HepG2 (cell line): ENCODE data around the gene NRSN2. TPM values are rescaled to one million over a fixed set of nuclear protein-coding genes. Genes with fewer than 3 reads are reported as not detected.

Experiments used
- ADNP ChIP-seq: sonication (generic); formaldehyde crosslinking; IDR thresholded peaks from 2 replicates; pipeline ENCODE4 v1.4.0; 2020; ENCODE audit warnings: missing genetic modification reagents
- DDIT3 ChIP-seq: sonication (generic); formaldehyde crosslinking; IDR thresholded peaks from 2 replicates; pipeline ENCODE4 v1.4.0; 2020; ENCODE audit warnings: mild to moderate bottlenecking, missing genetic modification reagents
- ELF1 ChIP-seq: sonication (generic); formaldehyde crosslinking; IDR thresholded peaks from 2 replicates; pipeline ENCODE4 v1.4.0; 2020; ENCODE audit warnings: missing genetic modification reagents
- FOXC1 ChIP-seq: sonication (generic); formaldehyde crosslinking; IDR thresholded peaks from 2 replicates; pipeline ENCODE4 v1.8.0; 2022; ENCODE audit warnings: mild to moderate bottlenecking, missing genetic modification reagents, borderline replicate concordance
- HNF4A ChIP-seq: sonication (generic); formaldehyde crosslinking; IDR thresholded peaks from 2 replicates; pipeline ENCODE4 v1.4.0; 2020; ENCODE audit warnings: missing genetic modification reagents
- KMT2A ChIP-seq: sonication (generic); formaldehyde crosslinking; IDR thresholded peaks from 2 replicates; pipeline ENCODE4 v1.4.0; 2020; ENCODE audit warnings: missing genetic modification reagents
- MXD3 ChIP-seq: IDR thresholded peaks from 2 replicates; pipeline ENCODE4 v1.6.1; 2016; ENCODE audit warnings: mild to moderate bottlenecking, missing biosample characterization, missing genetic modification reagents
- ZNF256 ChIP-seq: sonication (generic); formaldehyde crosslinking; conservative IDR thresholded peaks from 2 replicates; pipeline ENCODE4 v1.4.0; 2020; ENCODE audit warnings: missing genetic modification reagents
- ZNF318 ChIP-seq: sonication (generic); formaldehyde crosslinking; IDR thresholded peaks from 2 replicates; pipeline ENCODE4 v1.4.0; 2020; ENCODE audit warnings: mild to moderate bottlenecking, missing genetic modification reagents
- ZNF33B ChIP-seq: sonication (generic); formaldehyde crosslinking; IDR thresholded peaks from 2 replicates; pipeline ENCODE4 v1.5.1; 2020; ENCODE audit warnings: mild to moderate bottlenecking, missing genetic modification reagents
- ZNF558 ChIP-seq: sonication (generic); formaldehyde crosslinking; IDR thresholded peaks from 2 replicates; pipeline ENCODE4 v1.9.0; 2022; ENCODE audit warnings: mild to moderate bottlenecking, missing genetic modification reagents, borderline replicate concordance
- ZNF790 ChIP-seq: sonication (generic); formaldehyde crosslinking; IDR thresholded peaks from 2 replicates; pipeline ENCODE4 v1.8.0; 2022; ENCODE audit warnings: missing genetic modification reagents, mild to moderate bottlenecking, borderline replicate concordance
- ZNF816 ChIP-seq: sonication (generic); formaldehyde crosslinking; IDR thresholded peaks from 2 replicates; pipeline ENCODE4 v1.8.0; 2022; ENCODE audit warnings: missing genetic modification reagents, mild to moderate bottlenecking, borderline replicate concordance
- ZNF83 ChIP-seq: sonication (generic); formaldehyde crosslinking; IDR thresholded peaks from 2 replicates; pipeline ENCODE4 v1.4.0; 2020; ENCODE audit warnings: missing genetic modification reagents, mild to moderate bottlenecking, borderline replicate concordance
- polyA plus RNA-seq, 8 experiments: library from polyadenylated mRNA; depleted of rRNA in 3 of 8; stranded (reverse) in 7 of 8; unstranded in 1 of 8; fragments of >200 nt; fragmentation: Illumina TruSeq in 4 of 8; extraction: Trizol in 4 of 8; gene quantifications; 2 replicates each; pipeline versions ENCODE4 v1.2.1 to v1.2.3, GENCODE V29; 2011 to 2016; ENCODE audit warnings: low read depth in 4 of 8, missing spikeins in 1 of 8, mixed read lengths in 1 of 8; ENCODE audit not compliant: insufficient read depth in 1 of 8
- total RNA-seq, 5 experiments: library from RNA; depleted of rRNA; stranded (reverse); fragments of >200 nt; fragmentation: Illumina TruSeq; extraction: Trizol; gene quantifications; 2 replicates each; pipeline ENCODE4 v1.2.3, GENCODE V29; 2016; ENCODE audit warnings: low read depth in 1 of 5
- TF ChIP-seq, protein P1 (sequence below): sonication (generic); formaldehyde crosslinking; IDR thresholded peaks from 2 replicates; pipeline ENCODE4 v1.4.0; 2020; ENCODE audit warnings: missing genetic modification reagents
- TF ChIP-seq, protein P2 (sequence below): sonication (generic); formaldehyde crosslinking; IDR thresholded peaks from 2 replicates; pipeline ENCODE4 v1.8.1; 2023; ENCODE audit warnings: mild to moderate bottlenecking, inconsistent platforms, moderate library complexity, missing genetic modification reagents, borderline replicate concordance

NRSN2 gene
- total and polyA plus RNA-seq, 2 of the 13 experiments (the other 11 are each of a cell fraction or from before 2014, with no cell fraction given), result 32.3 to 49.4 TPM

DNA sequence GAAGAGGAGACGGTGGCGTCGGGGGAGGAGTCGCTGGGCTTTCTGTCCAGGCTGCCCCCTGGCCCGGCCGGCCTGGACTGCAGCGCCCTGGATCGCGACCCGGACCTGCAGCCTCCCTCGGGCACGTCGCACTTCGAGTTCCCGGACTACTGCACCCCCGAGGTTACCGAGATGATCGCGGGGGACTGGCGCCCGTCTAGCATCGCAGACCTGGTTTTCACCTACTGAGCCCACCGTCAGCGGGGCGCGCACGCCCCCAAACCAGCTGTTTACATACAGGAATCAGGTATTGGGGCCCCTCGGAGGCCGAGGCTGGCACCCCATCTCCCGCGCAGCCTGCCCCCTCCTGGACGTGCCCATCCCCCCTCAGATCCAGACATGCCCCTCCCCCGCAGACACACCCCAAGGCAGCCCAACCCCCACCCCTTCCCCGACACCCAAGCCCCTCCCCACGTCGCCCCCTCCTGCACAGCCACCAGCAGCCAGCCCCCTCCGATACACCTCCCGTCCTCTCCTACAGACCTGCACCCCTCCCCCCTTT is 20.2 kb upstream of the NRSN2 start (continued):
- TF ChIP-seq ZNF318 (CRISPR knock-in tag) (no peak; the same call in 1 of the 2 replicates), ELF1 (CRISPR knock-in tag) (no peak), ZNF256 (CRISPR knock-in tag) (no peak), HNF4A (no peak; the same call in 1 of the 2 replicates), ZNF83 (CRISPR knock-in tag) (no peak), MXD3 (CRISPR knock-in tag) (peak; percentile 41; the same call in 1 of the 2 replicates), ZNF790 (CRISPR knock-in tag) (peak; percentile 49; the same call in 1 of the 2 replicates), KMT2A (CRISPR knock-in tag) (peak; percentile 75), DDIT3 (peak; percentile 40; the same call in 1 of the 2 replicates), ZNF558 (CRISPR knock-in tag) (no peak), ZNF33B (no peak; the same call in 1 of the 2 replicates), FOXC1 (CRISPR knock-in tag) (no peak), ADNP (no peak), ZNF816 (CRISPR knock-in tag) (0 out of 2 replicates have a peak, but pooled peaks have one; percentile 10)
- TF ChIP-seq, protein P1, sequence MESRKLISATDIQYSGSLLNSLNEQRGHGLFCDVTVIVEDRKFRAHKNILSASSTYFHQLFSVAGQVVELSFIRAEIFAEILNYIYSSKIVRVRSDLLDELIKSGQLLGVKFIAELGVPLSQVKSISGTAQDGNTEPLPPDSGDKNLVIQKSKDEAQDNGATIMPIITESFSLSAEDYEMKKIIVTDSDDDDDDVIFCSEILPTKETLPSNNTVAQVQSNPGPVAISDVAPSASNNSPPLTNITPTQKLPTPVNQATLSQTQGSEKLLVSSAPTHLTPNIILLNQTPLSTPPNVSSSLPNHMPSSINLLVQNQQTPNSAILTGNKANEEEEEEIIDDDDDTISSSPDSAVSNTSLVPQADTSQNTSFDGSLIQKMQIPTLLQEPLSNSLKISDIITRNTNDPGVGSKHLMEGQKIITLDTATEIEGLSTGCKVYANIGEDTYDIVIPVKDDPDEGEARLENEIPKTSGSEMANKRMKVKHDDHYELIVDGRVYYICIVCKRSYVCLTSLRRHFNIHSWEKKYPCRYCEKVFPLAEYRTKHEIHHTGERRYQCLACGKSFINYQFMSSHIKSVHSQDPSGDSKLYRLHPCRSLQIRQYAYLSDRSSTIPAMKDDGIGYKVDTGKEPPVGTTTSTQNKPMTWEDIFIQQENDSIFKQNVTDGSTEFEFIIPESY, result 0 out of 2 replicates have a peak, but pooled peaks have one; percentile 9
- TF ChIP-seq, protein P2, sequence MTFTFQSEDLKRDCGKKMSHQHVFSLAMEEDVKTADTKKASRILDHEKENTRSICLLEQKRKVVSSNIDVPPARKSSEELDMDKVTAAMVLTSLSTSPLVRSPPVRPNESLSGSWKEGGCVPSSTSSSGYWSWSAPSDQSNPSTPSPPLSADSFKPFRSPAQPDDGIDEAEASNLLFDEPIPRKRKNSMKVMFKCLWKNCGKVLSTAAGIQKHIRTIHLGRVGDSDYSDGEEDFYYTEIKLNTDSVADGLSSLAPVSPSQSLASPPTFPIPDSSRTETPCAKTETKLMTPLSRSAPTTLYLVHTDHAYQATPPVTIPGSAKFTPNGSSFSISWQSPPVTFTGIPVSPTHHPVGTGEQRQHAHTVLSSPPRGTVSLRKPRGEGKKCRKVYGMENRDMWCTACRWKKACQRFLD (CRISPR knock-in tag), result no peak; the same call in 1 of the 2 replicates
